Ectodermal cell (in vitro differentiated cells): ENCODE results near the gene MYLK2.

Experiments
- H3K27ac ChIP-seq: 2 replicates; pipeline ENCODE4 v1.7.0; 2013; ENCODE audit warnings: mild to moderate bottlenecking, low read depth, low read length; ENCODE audit not compliant: insufficient read depth, poor library complexity, severe bottlenecking
- H3K27me3 ChIP-seq: 2 replicates; pipeline ENCODE4 v1.7.0; 2013; ENCODE audit warnings: mild to moderate bottlenecking, low read length; ENCODE audit not compliant: insufficient read depth, control insufficient read depth, poor library complexity, severe bottlenecking
- H3K36me3 ChIP-seq: one replicate; pipeline ENCODE4 v1.7.0; 2013; ENCODE audit warnings: low read length; ENCODE audit not compliant: control insufficient read depth, insufficient read depth
- H3K4me1 ChIP-seq: one replicate; pipeline ENCODE4 v1.7.0; 2013; ENCODE audit warnings: low read length; ENCODE audit not compliant: control insufficient read depth, insufficient read depth
- H3K4me3 ChIP-seq: 2 replicates; pipeline ENCODE4 v1.7.0; 2013; ENCODE audit warnings: low read depth, low read length, control low read depth; ENCODE audit not compliant: insufficient read depth
- H3K9me3 ChIP-seq: 2 replicates; pipeline ENCODE4 v1.7.0; 2013; ENCODE audit warnings: mild to moderate bottlenecking, low read length, moderate library complexity; ENCODE audit not compliant: control insufficient read depth
- WGBS, 2 experiments: methylation state at CpG; one replicate each; pipeline ENCODE4 v1.1.7; 2013; ENCODE audit warnings: missing lambda C conversion rate in 2 of 2; 5-methylcytosine and 5-hydroxymethylcytosine counted together

The MYLK2 gene

DNA sequence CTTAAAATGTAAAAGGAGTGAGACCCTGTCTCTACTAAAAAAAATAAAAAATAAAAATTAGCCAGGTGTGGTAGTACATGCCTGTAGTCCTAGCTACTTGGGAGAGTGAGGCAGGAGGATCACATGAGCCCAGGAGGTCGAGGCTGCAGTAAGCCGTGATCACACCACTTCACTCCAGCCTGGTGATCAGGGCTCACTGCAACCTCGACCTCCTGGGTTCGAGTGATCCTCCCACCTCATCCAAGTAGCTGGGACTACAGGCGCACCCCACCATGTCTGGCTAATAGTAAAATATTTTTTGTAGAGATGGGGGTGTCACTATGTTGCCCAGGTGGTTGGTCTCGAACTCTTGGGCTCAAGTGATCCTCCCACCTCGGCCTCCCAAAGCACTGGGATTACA, 34.3 kb downstream of the MYLK2 start:
- Histone ChIP-seq H3K4me3 (no peak overlapping the region), H3K4me1 (no peaks in the 10 kb centered on the region), H3K27me3 (peaks cover 13% of the 10 kb centered on the region), H3K36me3 (no peaks in the 10 kb centered on the region), H3K9me3 (no peaks in the 10 kb centered on the region), H3K27ac (no peak overlapping the region)
- WGBS, 2 experiments, result 93 to 96% methylated on average over 7 of the region's 7 CpGs

DNA sequence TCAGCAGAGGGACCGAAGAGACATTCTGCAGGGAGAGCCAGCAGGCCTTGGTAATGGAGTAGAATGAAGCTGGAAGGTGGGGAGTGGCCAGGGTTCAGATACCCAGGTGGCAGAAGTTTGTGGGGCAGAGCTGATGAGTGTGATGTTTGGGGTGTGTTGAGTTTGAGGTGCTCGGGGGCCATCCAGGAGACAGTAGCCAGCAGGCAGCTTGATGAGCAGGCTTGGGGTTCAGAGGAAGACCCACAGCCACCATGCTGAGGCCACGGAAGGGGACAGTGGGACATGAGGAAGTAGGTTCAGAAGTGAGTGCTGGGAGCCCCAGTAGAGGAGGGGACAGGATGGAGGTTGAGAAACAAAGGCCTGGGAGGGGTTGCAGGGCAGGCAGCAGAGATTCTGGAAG, 37.4 kb downstream of the MYLK2 start:
- no peak overlapping the region for H3K27ac ChIP-seq
- WGBS, 2 experiments, result 73 to 76% methylated on average over 3 of the region's 3 CpGs
- no peaks in the 10 kb centered on the region for H3K36me3 ChIP-seq
- H3K4me1 ChIP-seq, result peaks cover 11% of the 10 kb centered on the region
- H3K27me3 ChIP-seq, result no peaks in the 10 kb centered on the region
- no peak overlapping the region for H3K4me3 ChIP-seq
- no peaks in the 10 kb centered on the region for H3K9me3 ChIP-seq

DNA sequence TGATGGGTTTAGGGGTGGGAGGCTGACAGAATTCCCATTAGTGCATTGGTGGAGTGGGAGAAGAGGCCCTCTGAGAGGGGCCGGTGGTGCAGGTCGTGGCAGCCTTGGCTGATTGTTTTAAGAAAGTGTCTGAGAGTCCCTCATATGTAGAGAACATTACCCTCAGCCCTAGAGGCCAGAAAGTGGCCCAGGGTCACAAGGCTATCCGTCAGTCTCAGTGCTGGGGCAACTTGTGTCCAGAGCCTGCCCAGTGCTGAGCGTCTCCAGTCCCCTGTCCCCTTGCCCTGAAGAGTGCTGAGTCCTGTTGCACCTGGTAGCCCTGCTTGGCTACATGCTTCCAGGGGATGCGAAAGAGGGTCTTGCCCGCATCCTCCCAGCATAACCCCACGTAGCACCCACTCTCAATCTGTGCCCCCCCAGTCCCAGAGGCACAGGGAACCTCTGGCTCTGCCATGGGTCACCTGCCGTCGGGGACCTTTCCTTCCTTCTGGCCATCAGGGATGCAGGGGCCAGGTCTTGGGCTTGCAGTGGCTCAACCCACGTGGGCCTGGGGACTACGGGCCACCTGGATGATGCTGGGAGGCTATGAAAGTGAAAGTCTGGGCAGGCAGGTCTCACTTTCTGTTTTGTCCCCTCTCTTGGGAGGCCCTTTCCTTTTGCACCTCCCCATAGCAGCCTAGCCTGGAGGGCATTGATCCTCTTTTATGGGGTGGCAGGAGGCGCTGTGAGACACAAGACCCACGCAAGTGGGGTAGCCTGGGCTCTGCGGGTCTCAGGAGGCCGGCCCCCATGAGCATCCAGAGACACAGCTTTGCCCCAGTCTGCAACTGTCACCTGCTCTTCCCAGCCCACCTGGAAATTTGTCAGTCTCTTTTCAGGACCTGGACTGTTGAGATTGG, 39.0 kb downstream of the MYLK2 start:
- H3K9me3 ChIP-seq, result no peaks in the 10 kb centered on the region
- no peaks in the 10 kb centered on the region for H3K36me3 ChIP-seq
- WGBS, 2 experiments, result 88 to 90% methylated on average over 15 of the region's 15 CpGs
- peaks cover 20% of the 10 kb centered on the region for H3K4me1 ChIP-seq
- no peak overlapping the region for H3K27ac ChIP-seq
- H3K27me3 ChIP-seq, result no peaks in the 10 kb centered on the region
- no peak overlapping the region for H3K4me3 ChIP-seq

DNA sequence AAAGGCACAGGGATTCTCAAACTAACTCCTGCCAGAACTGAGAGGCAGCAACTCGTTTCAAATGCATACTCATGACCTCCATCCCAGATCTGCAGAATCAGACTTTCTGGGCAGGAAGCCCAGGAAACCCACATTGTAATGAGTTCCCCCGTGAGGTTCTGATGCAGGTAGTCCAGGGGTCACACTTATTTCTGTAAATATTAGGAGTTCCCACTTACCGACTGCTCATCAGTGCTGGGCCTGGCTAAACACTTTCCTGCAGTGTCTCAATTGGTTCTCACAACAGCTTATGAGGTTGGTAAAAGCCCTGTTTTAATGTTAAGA, 39.6 kb downstream of the MYLK2 start:
- H3K27me3 ChIP-seq, result no peaks in the 10 kb centered on the region
- peaks cover 20% of the 10 kb centered on the region for H3K4me1 ChIP-seq
- no peaks in the 10 kb centered on the region for H3K9me3 ChIP-seq
- no peak overlapping the region for H3K27ac ChIP-seq
- H3K4me3 ChIP-seq, result no peak overlapping the region
- WGBS, 2 experiments, result 90 to 93% methylated on average over 3 of the region's 3 CpGs
- H3K36me3 ChIP-seq, result no peaks in the 10 kb centered on the region

DNA sequence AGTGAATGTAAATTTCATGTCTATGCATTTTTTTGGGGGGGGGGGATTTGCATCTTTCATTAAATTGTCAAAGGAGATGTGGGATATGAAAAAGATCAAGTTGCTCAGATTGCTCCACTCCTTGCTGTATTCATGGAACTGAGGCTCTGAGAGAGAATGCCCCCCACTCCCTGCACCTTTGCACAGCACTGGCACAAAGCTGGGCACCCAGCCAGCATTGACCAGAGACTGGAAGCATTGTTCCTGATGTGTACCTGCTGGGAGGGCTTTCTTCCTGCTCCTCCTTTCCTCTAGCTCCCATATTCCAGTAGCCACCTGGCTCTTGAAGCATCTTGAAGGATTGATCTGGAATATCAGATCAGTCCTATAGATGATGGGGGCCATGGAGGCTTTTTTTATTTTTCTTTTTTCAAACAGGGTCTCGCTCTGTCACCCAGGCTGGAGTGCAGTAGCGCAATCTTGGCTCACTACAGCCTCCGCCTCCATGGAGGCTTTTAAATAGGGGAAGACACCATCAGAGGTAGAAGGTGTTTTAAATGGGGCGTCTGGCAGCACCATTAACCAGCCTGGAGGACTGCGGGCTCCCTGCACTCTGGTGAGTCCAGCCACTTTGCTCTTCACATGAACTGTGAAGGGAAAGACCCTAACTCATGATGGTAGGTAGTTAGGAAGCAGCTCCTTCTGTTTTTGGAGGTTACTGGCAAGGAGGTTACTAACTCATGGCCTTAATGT, 40.3 kb downstream of the MYLK2 start:
- no peaks in the 10 kb centered on the region for H3K27me3 ChIP-seq
- no peak overlapping the region for H3K4me3 ChIP-seq
- no peaks in the 10 kb centered on the region for H3K36me3 ChIP-seq
- H3K9me3 ChIP-seq, result no peaks in the 10 kb centered on the region
- H3K27ac ChIP-seq, result no peak overlapping the region
- 93 to 94% methylated on average over 5 of the region's 5 CpGs for WGBS, 2 experiments
- peaks cover 20% of the 10 kb centered on the region for H3K4me1 ChIP-seq

DNA sequence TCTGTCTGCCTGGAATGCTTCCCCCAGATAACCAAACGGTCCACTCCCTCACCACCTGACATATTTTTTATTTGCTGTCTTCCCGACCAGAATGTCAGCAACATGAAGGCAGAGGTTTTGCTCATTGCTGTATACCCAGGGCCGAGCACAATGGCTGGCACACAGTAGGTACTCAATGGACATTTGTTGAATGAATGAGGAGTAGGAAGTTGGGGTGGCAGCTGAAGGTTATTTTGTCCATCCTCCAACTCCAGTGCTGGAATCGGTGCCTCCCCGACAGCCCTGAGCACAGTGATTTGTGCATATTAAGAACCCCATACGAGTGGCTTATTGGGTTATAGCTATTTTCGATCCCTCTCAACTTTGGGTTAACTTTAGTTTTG, 40.8 kb downstream of the MYLK2 start:
- WGBS, 2 experiments, result 85 to 88% methylated on average over 7 of the region's 7 CpGs
- no peaks in the 10 kb centered on the region for H3K36me3 ChIP-seq
- H3K4me1 ChIP-seq, result peaks cover 20% of the 10 kb centered on the region
- H3K27ac ChIP-seq, result no peak overlapping the region
- peak overlapping the region; percentile 59 for H3K4me3 ChIP-seq
- H3K9me3 ChIP-seq, result no peaks in the 10 kb centered on the region
- no peaks in the 10 kb centered on the region for H3K27me3 ChIP-seq

DNA sequence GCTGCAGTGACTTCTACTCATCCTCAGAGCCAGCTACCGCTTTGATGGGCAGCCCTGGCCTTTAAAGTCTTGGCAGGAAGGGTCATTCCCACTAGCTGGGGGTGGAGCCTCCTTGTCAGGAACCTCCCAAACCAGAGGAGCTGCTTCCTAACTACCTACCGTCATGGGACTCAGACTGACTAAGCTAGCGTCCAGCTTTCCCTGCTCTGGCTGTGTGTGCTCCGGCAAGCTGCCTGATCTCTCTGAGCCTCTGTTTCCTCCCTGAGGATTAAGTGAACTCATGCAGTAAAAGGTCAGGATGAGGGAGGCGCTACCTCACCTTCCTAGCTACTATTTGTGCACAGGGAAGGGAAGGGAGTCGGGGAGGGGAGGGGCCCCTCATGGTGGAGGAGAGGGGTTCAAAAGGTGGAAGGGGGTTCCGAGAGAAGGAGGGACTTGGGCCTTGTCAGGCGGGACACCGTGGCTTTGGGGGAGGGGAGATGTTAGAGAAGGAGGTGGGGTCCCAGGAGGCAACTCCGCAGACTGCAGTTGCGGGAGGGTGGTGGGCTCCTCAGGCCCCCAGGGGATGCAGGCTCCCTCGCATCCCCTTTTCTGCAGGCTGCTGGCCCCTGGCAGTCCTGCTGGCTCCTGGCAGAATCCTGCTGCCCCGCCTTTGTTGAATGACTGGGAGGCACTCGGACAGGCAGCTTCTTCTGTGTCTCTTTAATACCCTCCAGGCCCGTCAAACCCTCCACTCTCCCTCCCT, 41.4 kb downstream of the MYLK2 start:
- Histone ChIP-seq H3K27ac (peak overlapping the region; percentile 65), H3K9me3 (no peaks in the 10 kb centered on the region), H3K27me3 (no peaks in the 10 kb centered on the region), H3K4me3 (peak overlapping the region; percentile 59), H3K36me3 (no peaks in the 10 kb centered on the region), H3K4me1 (peaks cover 20% of the 10 kb centered on the region)
- 6% methylated on average over 15 of the region's 15 CpGs for WGBS, 2 experiments

DNA sequence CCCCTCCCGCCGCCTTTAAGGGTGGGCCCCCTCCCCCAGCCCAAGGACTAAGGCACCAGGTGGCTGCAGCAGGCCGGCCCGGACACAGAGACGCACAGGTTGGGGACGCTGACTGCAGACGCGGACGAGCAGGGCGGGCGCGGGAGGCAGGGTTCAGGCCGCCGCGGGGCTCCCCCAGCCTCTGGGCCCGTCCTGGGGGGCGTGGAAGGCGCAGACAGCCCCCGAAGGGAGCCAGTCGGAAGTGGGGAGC, 41.9 kb downstream of the MYLK2 start:
- Histone ChIP-seq H3K4me3 (peak overlapping the region; percentile 59), H3K4me1 (peaks cover 20% of the 10 kb centered on the region), H3K27ac (peak overlapping the region; percentile 65), H3K9me3 (no peaks in the 10 kb centered on the region), H3K27me3 (no peaks in the 10 kb centered on the region), H3K36me3 (no peaks in the 10 kb centered on the region)
- WGBS, 2 experiments, result 0 to 1% methylated on average over 20 of the region's 20 CpGs

DNA sequence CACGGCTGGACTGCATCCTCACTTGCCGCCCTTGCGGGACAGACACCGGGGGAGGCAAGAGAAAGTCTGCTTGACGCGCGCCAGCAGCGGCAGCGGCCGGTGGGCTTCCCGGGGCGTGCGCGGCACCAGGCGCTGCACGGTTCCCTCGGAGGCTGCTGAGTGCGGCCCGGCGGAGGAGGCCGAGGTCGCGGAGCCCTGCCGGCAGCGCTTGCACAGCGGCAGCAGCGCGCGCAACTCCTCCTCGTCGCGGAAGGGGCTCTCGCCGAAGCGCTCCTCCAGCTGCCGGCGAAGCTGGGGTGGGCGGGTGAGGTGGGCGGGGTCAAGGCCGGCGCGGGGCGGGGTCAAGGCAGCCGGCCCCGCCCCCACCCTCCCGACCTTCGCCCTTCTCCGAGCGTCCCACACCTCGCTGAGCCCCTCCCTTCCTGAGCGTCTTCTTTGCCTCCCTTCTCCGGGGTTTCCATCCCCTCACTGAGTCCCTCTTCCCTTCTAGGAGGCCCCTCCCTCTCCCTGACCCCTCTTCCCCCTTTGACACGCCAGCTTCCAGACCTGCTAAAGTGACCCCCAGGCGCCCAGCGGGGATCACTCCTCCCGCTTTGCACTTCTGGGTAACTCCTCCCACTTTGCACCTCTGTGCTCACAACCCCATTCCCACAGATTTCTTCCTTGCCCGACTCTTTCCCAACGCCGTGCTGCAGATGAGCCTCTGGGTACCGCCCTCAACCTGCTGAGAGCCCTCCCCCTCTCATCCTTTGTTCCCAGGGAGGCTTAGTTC, 42.4 kb downstream of the MYLK2 start:
- Histone ChIP-seq H3K36me3 (no peaks in the 10 kb centered on the region), H3K4me3 (peak overlapping the region; percentile 59), H3K9me3 (no peaks in the 10 kb centered on the region), H3K27ac (peak overlapping the region; percentile 72), H3K4me1 (peaks cover 20% of the 10 kb centered on the region), H3K27me3 (no peaks in the 10 kb centered on the region)
- 0 to 1% methylated on average over 60 of the region's 60 CpGs for WGBS, 2 experiments

DNA sequence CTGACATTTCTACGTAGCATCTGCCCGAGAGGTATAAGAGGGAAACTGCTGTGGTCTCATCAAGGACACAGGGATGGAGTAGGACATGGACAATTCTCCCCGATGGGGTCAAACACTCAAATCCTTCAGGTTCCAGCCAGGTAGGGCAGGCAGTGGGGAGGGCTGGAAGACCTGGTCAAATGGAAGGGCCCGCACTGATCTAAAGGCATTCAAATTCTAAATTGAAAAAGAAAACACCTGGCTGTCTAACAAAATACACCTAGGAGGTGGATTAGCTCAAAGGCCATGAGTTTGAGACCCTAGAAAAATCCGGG, 43.0 kb downstream of the MYLK2 start:
- Histone ChIP-seq H3K27ac (peak overlapping the region; percentile 72), H3K4me1 (peaks cover 20% of the 10 kb centered on the region), H3K9me3 (no peaks in the 10 kb centered on the region), H3K36me3 (no peaks in the 10 kb centered on the region), H3K27me3 (no peaks in the 10 kb centered on the region), H3K4me3 (peak overlapping the region; percentile 59)
- 28 to 36% methylated on average over 5 of the region's 5 CpGs for WGBS, 2 experiments
